ENCODE measurements around the gene CENPO.
"Not testable (repeated sequence)": the region's sequence is repeated elsewhere in the genome, so short reads cannot be mapped to it uniquely, and the experiment has no call there.

Gene CENPO

DNA sequence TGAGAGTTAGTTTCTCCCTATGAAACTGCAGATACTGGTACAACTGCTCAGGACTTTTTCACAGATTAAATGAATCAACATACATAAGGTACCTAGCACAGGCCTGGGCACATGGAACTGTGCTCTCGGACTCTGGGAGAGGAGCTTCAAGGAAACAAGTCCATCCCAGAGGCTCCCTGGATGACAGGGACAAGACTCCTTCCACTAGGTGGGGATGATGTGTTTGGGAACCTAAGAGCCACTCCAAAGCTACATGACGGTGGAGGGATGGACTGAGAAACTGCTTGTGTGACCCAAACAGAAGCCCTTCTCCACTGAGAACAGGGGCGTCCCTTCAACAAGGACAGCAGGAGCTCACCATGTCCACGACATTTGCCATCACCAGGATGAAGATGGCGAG lies 37.1 kb downstream of the CENPO start:
- peaks cover 0 to 17% of the 10 kb centered on the region in 2 donors for H3K4me1 ChIP-seq (ENCODE audit: control insufficient read depth in 1 of 2, insufficient read depth in 2 of 2, low read length in 2 of 2)
- no peaks in the 10 kb centered on the region for H3K9me3 ChIP-seq (ENCODE audit: control insufficient read depth in 1 of 2, low read length in 2 of 2)
- peaks cover 2 to 6% of the 10 kb centered on the region in 2 donors for H3K36me3 ChIP-seq (ENCODE audit: control insufficient read depth in 1 of 2, insufficient read depth in 2 of 2, low read length in 2 of 2)
- H3K4me3 ChIP-seq (ENCODE audit: low read depth in 1 of 2, low read length in 2 of 2) = no peak overlapping the region
- no peaks in the 10 kb centered on the region for H3K27me3 ChIP-seq (ENCODE audit: control insufficient read depth in 1 of 2, insufficient read depth in 2 of 2, low read length in 2 of 2)
- H3K9ac ChIP-seq (ENCODE audit: low read depth in 1 of 2, low read length in 2 of 2) = no peak overlapping the region
- no peak overlapping the region for H3K27ac ChIP-seq (ENCODE audit: low read depth, low read length)

DNA sequence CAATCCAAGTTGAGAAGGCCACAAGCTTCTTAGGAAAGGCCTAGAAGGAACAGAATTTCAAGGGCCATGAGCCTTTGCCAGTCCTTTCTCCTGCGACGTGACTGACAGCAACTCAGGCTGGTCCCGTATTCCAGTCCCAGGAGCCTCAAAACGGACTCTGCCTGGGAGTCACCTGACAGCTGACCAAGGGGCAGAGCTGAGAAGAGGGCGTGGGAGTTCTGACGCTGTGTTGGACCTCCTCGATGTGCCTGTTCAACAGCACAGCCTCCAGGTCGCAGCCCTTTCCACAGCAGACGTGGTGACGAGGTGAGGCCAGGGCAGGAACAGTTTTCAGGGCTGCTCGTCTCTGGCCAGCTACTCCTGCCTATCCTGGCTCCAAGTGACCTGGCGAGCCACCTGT lies 37.6 kb downstream of the CENPO start:
- Histone ChIP-seq H3K4me1 (ENCODE audit: control insufficient read depth in 1 of 2, insufficient read depth in 2 of 2, low read length in 2 of 2) (peaks cover 0 to 17% of the 10 kb centered on the region in 2 donors), H3K27me3 (ENCODE audit: control insufficient read depth in 1 of 2, insufficient read depth in 2 of 2, low read length in 2 of 2) (no peaks in the 10 kb centered on the region), H3K9ac (ENCODE audit: low read depth in 1 of 2, low read length in 2 of 2) (no peak overlapping the region), H3K27ac (ENCODE audit: low read depth, low read length) (no peak overlapping the region), H3K4me3 (ENCODE audit: low read depth in 1 of 2, low read length in 2 of 2) (no peak overlapping the region), H3K36me3 (ENCODE audit: control insufficient read depth in 1 of 2, insufficient read depth in 2 of 2, low read length in 2 of 2) (peaks cover 2 to 6% of the 10 kb centered on the region in 2 donors), H3K9me3 (ENCODE audit: control insufficient read depth in 1 of 2, low read length in 2 of 2) (no peaks in the 10 kb centered on the region)

DNA sequence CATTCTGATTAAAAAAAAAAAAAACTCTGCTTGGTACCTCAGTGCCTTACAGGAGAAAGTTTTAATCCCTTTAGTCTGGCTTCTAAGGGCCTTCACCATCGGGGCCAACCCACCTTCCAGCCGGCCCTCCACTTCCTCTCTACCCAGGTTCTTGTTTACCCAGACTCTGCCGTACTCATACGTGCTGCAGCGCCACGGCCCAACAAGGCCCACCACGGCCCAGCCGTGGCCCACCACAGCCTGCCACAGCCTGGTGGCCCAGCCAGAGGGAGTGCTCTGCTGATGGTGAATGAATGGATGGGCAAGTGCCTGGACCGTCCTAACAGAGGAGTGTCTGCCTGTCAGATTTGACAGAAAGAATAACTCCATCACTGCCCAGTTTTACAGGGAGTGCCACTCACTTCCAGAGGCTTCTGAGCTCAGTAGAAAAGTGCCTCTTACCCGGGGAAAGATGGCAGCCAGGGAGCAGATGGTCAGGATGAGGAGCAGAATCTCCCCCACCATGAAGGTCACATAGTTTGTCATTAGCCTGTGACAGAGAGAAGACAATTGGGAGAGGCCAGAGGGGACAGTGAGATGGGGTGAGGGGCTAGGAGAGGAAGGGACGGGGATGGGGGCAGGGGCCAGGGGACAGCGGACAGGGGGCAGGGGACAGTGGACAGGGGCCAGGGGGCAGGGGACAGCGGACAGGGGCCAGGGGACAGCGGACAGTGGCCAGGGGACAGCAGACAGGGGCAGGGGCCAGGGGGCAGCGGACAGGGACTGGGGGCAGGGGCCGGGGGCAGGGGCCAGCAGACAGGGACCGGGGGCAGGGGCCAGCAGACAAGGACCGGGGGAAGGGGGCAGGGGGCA lies 38.2 kb downstream of the CENPO start:
- Histone ChIP-seq H3K27me3 (ENCODE audit: control insufficient read depth in 1 of 2, insufficient read depth in 2 of 2, low read length in 2 of 2) (no peaks in the 10 kb centered on the region), H3K27ac (ENCODE audit: low read depth, low read length) (no peak overlapping the region), H3K4me3 (ENCODE audit: low read depth in 1 of 2, low read length in 2 of 2) (no peak overlapping the region), H3K9ac (ENCODE audit: low read depth in 1 of 2, low read length in 2 of 2) (no peak overlapping the region), H3K4me1 (ENCODE audit: control insufficient read depth in 1 of 2, insufficient read depth in 2 of 2, low read length in 2 of 2) (peaks cover 0 to 17% of the 10 kb centered on the region in 2 donors), H3K9me3 (ENCODE audit: control insufficient read depth in 1 of 2, low read length in 2 of 2) (no peaks in the 10 kb centered on the region), H3K36me3 (ENCODE audit: control insufficient read depth in 1 of 2, insufficient read depth in 2 of 2, low read length in 2 of 2) (peaks cover 2 to 12% of the 10 kb centered on the region in 2 donors)

DNA sequence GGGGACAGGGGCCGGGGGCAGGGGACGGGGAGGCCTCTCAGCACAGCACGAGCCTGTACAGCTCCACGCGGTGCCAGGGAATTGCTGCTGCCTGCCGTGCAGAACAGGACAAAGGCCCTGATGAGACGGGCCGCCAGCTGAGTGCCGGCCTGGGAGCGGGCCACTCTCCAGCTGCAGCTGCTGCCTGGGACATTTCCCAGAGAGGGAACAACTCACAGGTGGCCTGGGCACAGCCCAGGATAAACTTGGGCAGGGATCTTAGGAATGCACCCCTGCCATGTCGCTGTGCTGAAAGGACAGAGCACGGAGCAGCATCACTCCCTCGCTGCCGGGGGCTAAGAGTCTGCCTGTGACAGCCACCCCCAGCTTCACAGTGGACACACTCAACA lies 38.8 kb downstream of the CENPO start:
- H3K27ac ChIP-seq (ENCODE audit: low read depth, low read length) = no peak overlapping the region

DNA sequence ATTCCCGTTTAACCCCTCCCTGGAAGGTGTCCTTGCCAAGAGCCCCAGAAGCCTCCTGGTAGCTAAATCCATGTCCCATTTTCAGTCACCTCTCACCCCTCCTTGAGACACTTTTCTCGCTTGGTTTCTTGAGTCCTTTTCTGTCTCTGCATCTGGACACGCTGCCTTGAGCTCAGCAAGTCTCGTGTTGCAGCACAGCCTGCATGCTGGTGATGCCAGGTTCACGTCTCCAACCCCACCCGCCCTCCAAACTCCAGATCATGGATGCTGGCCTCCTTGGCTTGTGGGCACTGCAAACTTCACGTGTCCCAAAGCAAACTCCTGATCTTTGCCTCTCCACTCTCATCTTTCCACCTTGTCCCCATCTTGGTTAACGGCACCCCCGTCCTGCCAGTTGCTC lies 39.3 kb downstream of the CENPO start:
- H3K27ac ChIP-seq (ENCODE audit: low read depth, low read length) = no peak overlapping the region
- no peaks in the 10 kb centered on the region for H3K27me3 ChIP-seq (ENCODE audit: control insufficient read depth in 1 of 2, insufficient read depth in 2 of 2, low read length in 2 of 2)
- no peak overlapping the region for H3K4me3 ChIP-seq (ENCODE audit: low read depth in 1 of 2, low read length in 2 of 2)
- H3K9ac ChIP-seq (ENCODE audit: low read depth in 1 of 2, low read length in 2 of 2) = no peak overlapping the region
- H3K4me1 ChIP-seq (ENCODE audit: control insufficient read depth in 1 of 2, insufficient read depth in 2 of 2, low read length in 2 of 2) = peaks cover 0 to 7% of the 10 kb centered on the region in 2 donors
- peaks cover 4 to 20% of the 10 kb centered on the region in 2 donors for H3K36me3 ChIP-seq (ENCODE audit: control insufficient read depth in 1 of 2, insufficient read depth in 2 of 2, low read length in 2 of 2)
- H3K9me3 ChIP-seq (ENCODE audit: control insufficient read depth in 1 of 2, low read length in 2 of 2) = no peaks in the 10 kb centered on the region

More for the DNA sequence above, 38.8 kb downstream of the CENPO start:
- Histone ChIP-seq H3K9me3 (ENCODE audit: control insufficient read depth in 1 of 2, low read length in 2 of 2) (no peaks in the 10 kb centered on the region), H3K27me3 (ENCODE audit: control insufficient read depth in 1 of 2, insufficient read depth in 2 of 2, low read length in 2 of 2) (no peaks in the 10 kb centered on the region), H3K36me3 (ENCODE audit: control insufficient read depth in 1 of 2, insufficient read depth in 2 of 2, low read length in 2 of 2) (peaks cover 2 to 18% of the 10 kb centered on the region in 2 donors), H3K4me3 (ENCODE audit: low read depth in 1 of 2, low read length in 2 of 2) (no peak overlapping the region), H3K9ac (ENCODE audit: low read depth in 1 of 2, low read length in 2 of 2) (no peak overlapping the region), H3K4me1 (ENCODE audit: control insufficient read depth in 1 of 2, insufficient read depth in 2 of 2, low read length in 2 of 2) (peaks cover 0 to 12% of the 10 kb centered on the region in 2 donors)

DNA sequence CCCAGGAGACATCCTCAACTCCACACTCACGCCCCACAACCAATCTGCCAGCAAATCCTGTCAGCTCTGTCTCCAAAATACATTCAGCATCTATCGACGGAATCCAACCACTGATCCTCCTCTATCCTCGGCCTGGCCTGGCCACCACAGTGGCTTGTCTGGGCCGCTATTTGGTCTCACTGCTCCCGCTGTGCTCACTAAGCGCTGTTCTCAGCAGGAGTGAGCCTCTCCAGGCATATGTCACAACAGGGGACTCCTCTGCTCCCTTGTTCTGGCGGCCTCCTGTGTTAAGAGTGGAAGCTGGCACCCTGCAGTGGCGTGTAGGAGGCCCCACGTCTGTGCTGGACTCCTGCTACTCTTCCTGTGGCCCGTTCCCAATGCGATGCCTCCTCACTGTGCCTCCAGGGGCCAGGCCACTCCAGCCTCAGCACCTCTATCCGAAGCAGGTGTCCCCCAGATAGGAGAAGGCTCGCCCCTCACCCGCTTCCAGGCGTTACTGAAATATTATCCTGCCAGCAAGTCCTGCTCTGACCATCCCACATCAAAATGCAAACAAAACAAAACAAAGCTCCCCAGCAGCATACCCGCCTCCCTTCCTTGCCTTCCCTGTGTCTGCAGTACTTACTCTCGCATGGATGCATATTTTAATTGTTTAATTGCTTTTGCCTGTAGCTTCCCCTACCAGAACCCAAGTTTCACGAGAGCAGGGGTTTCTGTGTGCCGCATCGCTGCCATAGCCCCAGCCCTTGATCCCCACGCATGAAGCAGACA lies 39.9 kb downstream of the CENPO start:
- H3K27me3 ChIP-seq (ENCODE audit: control insufficient read depth in 1 of 2, insufficient read depth in 2 of 2, low read length in 2 of 2) = no peaks in the 10 kb centered on the region
- no peak overlapping the region for H3K9ac ChIP-seq (ENCODE audit: low read depth in 1 of 2, low read length in 2 of 2)
- H3K4me3 ChIP-seq (ENCODE audit: low read depth in 1 of 2, low read length in 2 of 2) = no peak overlapping the region
- H3K9me3 ChIP-seq (ENCODE audit: control insufficient read depth in 1 of 2, low read length in 2 of 2) = no peaks in the 10 kb centered on the region
- no peak overlapping the region for H3K27ac ChIP-seq (ENCODE audit: low read depth, low read length)
- peaks cover 0 to 7% of the 10 kb centered on the region in 2 donors for H3K4me1 ChIP-seq (ENCODE audit: control insufficient read depth in 1 of 2, insufficient read depth in 2 of 2, low read length in 2 of 2)
- peaks cover 6 to 23% of the 10 kb centered on the region in 2 donors for H3K36me3 ChIP-seq (ENCODE audit: control insufficient read depth in 1 of 2, insufficient read depth in 2 of 2, low read length in 2 of 2)

DNA sequence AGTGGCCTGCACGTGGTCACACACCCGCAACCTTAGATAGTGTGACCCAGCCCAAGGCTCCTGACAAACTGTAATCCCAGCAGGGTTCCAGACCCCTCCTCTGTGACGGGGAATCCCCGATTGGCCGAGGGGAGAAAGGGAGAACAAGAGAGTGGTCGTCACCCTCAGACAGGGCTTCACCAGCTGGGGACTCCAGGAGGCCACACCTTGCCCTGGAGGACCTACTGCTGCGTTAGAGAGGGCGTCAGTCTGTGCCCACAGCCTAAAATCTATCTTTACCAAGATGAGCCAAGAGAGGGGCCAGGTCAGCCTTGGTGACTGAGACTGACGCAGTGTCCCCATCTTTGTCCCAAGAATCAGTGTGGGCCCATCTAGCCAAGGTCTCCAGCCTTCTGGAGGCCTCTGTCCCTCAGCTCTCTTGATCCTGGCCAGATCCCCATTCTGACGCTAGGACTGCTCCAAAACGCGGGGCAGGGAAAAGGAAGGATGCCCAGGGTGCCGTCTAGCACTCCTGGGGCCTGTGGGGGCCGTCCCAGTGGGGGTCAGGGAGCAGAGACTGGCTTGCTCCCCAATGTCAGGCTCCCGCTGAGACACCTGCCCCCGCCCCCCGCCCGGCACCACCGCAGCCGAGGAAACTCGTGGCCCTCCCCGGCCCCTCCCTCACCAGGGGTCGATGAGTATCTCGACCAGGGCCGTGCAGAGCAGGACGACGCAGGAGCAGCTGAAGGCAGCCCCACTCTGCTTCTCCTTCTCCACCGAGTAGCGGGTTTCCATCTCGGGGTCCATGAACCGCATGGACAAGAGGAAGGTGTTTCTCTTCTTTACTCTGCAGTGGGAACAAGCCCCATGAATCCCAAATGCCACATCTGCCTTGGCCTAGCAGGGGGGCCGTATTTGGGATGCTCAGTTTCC lies 40.9 kb downstream of the CENPO start:
- Histone ChIP-seq H3K36me3 (ENCODE audit: control insufficient read depth in 1 of 2, insufficient read depth in 2 of 2, low read length in 2 of 2) (peaks cover 6 to 23% of the 10 kb centered on the region in 2 donors), H3K27ac (ENCODE audit: low read depth, low read length) (no peak overlapping the region), H3K27me3 (ENCODE audit: control insufficient read depth in 1 of 2, insufficient read depth in 2 of 2, low read length in 2 of 2) (no peaks in the 10 kb centered on the region), H3K9me3 (ENCODE audit: control insufficient read depth in 1 of 2, low read length in 2 of 2) (no peaks in the 10 kb centered on the region), H3K4me3 (ENCODE audit: low read depth in 1 of 2, low read length in 2 of 2) (no peak overlapping the region), H3K4me1 (ENCODE audit: control insufficient read depth in 1 of 2, insufficient read depth in 2 of 2, low read length in 2 of 2) (peaks cover 0 to 7% of the 10 kb centered on the region in 2 donors), H3K9ac (ENCODE audit: low read depth in 1 of 2, low read length in 2 of 2) (no peak overlapping the region)

DNA sequence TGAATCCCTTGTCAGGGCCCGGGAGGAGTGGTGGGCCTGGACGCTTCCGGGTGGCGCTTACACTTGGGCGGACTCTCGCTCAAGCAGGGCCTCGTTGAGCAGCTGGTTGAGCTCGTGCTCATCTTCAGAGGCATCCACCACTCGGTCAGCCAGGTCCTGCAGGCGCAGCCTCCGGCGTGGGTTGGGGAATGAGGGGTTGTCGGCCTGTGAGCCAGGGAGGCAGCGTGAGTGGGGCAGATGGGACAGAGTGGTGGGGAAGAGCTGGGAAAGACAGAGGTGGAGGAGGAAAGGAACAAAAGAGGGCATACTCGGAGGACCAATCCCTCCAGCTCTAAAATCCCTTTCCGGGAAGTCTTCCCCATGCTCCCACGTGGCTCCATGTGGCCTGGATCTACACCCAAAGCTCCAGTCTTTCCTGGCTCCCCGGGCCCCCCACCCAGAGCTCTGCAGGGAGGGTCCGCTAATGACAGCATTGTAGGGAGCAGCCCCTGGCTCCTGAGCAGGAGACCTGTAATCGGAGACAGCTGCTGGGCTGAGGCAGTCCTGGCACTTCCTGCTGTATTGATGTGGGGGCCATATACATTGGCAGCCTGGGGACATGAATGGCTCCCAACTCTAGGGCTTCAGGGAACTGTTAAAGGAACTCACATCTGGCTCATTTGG lies 41.6 kb downstream of the CENPO start:
- Histone ChIP-seq H3K27me3 (ENCODE audit: control insufficient read depth in 1 of 2, insufficient read depth in 2 of 2, low read length in 2 of 2) (no peaks in the 10 kb centered on the region), H3K4me1 (ENCODE audit: control insufficient read depth in 1 of 2, insufficient read depth in 2 of 2, low read length in 2 of 2) (peaks cover 0 to 7% of the 10 kb centered on the region in 2 donors), H3K27ac (ENCODE audit: low read depth, low read length) (no peak overlapping the region), H3K4me3 (ENCODE audit: low read depth in 1 of 2, low read length in 2 of 2) (no peak overlapping the region), H3K9ac (ENCODE audit: low read depth in 1 of 2, low read length in 2 of 2) (no peak overlapping the region), H3K9me3 (ENCODE audit: control insufficient read depth in 1 of 2, low read length in 2 of 2) (no peaks in the 10 kb centered on the region), H3K36me3 (ENCODE audit: control insufficient read depth in 1 of 2, insufficient read depth in 2 of 2, low read length in 2 of 2) (peaks cover 6 to 23% of the 10 kb centered on the region in 2 donors)

DNA sequence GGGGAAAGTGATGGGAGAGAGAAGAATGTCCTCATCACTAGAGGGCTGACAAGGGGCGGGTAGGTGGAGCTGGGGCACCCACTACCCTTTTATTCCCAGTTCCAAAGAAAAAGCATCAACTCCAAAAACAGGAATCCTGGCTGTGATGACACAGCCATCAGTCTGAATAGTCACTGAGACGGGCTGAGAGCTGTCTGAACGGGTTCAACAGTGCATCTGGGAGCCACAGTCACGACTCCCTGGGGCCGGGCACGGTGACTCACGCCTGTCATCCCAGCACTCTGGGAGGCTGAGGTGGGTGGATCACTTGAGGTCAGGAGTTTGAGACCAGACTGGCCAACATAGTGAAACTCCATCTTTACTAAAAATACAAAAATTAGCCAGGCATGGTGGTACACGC lies 42.2 kb downstream of the CENPO start:
- H3K4me1 ChIP-seq (ENCODE audit: control insufficient read depth in 1 of 2, insufficient read depth in 2 of 2, low read length in 2 of 2); H3K9ac ChIP-seq (ENCODE audit: low read depth in 1 of 2, low read length in 2 of 2): not testable (repeated sequence)
- peaks cover 6 to 23% of the 10 kb centered on the region in 2 donors for H3K36me3 ChIP-seq (ENCODE audit: control insufficient read depth in 1 of 2, insufficient read depth in 2 of 2, low read length in 2 of 2)

More for the DNA sequence above, 42.2 kb downstream of the CENPO start:
- not testable (repeated sequence) for H3K27ac ChIP-seq (ENCODE audit: low read depth, low read length); H3K27me3 ChIP-seq (ENCODE audit: control insufficient read depth in 1 of 2, insufficient read depth in 2 of 2, low read length in 2 of 2); H3K9me3 ChIP-seq (ENCODE audit: control insufficient read depth in 1 of 2, low read length in 2 of 2); H3K4me3 ChIP-seq (ENCODE audit: low read depth in 1 of 2, low read length in 2 of 2)

Measured in duodenal mucosa (tissue), 2 donors.